Glomerular endothelial cell (primary cell): Measurements from ENCODE around the gene UCN. TPM values are rescaled to one million over a fixed set of nuclear protein-coding genes. Genes with fewer than 3 reads are reported as not detected.

Experiments used
- DNase-seq: peaks from one replicate; pipeline ENCODE4 v3.0.0-alpha.2; 2011; ENCODE audit warnings: low read depth, low spot score; ENCODE audit errors: extremely low read depth
- total RNA-seq: library from RNA; depleted of rRNA; stranded (reverse); fragments of >200 nt; gene quantifications from 2 replicates; pipeline ENCODE4 v1.2.3, GENCODE V29; 2015

UCN gene
- total RNA-seq, 1 donor from 2014 or later, result 1.4 TPM

- no peak for DNase-seq
These were observed 45.6 kb downstream of the UCN start, which contains the start of gene SLC30A3 for GRCh38 chr2:27262379-27263286. SLC30A3 (minus strand) TSS chr2:27263047; CDS start chr2:27262906, 141 bp downstream.

- DNase-seq, result no peak
These were observed 46.3 kb downstream of the UCN start for GRCh38 chr2:27261926-27262298.

GRCh38 chr2:27261241-27261925, 46.9 kb downstream of the UCN start:
- no peak for DNase-seq

GRCh38 chr2:27258051-27258450, 50.2 kb downstream of the UCN start:
- DNase-seq, result no peak

Other genes with a start within 250 kb of the UCN start
- 346 and 478 TPM in 2 replicates for gene OST4, start 236.8 kb downstream of the UCN start, total RNA-seq
- 3.5 and 7.3 TPM in 2 replicates for gene EMILIN1, start 229.8 kb downstream of the UCN start, total RNA-seq
- 0.58 and 3.1 TPM in 2 replicates for gene KHK, start 221.7 kb downstream of the UCN start, total RNA-seq
- 0.87 and 3.4 TPM in 2 replicates for gene CGREF1, start 189.3 kb downstream of the UCN start, total RNA-seq
- gene ABHD1, start 184.6 kb downstream of the UCN start, total RNA-seq, result not detected in 2 replicates
- gene PREB, start 173.8 kb downstream of the UCN start, total RNA-seq, result 53.2 and 66.4 TPM in 2 replicates
- not detected in 2 replicates for gene PRR30, start 169.0 kb downstream of the UCN start, total RNA-seq
- gene TCF23, start 159.4 kb downstream of the UCN start, total RNA-seq, result not detected in 2 replicates
- 106 and 748 TPM in 2 replicates for gene ATRAID, start 96.4 kb downstream of the UCN start, total RNA-seq
- gene SLC5A6, start 96.2 kb downstream of the UCN start, total RNA-seq, result 19.0 and 24.6 TPM in 2 replicates
- 41.1 and 56.5 TPM in 2 replicates for gene CAD, start 91.1 kb downstream of the UCN start, total RNA-seq
- 5.9 and 6.5 TPM in 2 replicates for gene SLC30A3, start 45.4 kb downstream of the UCN start, total RNA-seq
- gene DNAJC5G, start 33.0 kb downstream of the UCN start, total RNA-seq, result 0.47 TPM in 1 of 2 replicates, not detected in the other
- 0.12 TPM in 1 of 2 replicates, not detected in the other for gene TRIM54, start 26.0 kb downstream of the UCN start, total RNA-seq
- gene MPV17, start 14.7 kb upstream of the UCN start, total RNA-seq, result 103 and 117 TPM in 2 replicates
- gene GTF3C2, start 48.3 kb upstream of the UCN start, total RNA-seq, result 41.4 and 43.8 TPM in 2 replicates
- gene EIF2B4, start 61.9 kb upstream of the UCN start, total RNA-seq, result 44.4 and 53.2 TPM in 2 replicates
- gene SNX17, start 62.2 kb upstream of the UCN start, total RNA-seq, result 86.8 and 108 TPM in 2 replicates
- 10.0 and 10.7 TPM in 2 replicates for gene ZNF513, start 72.3 kb upstream of the UCN start, total RNA-seq
- 91.9 and 98.8 TPM in 2 replicates for gene PPM1G, start 101.1 kb upstream of the UCN start, total RNA-seq
- gene NRBP1, start 120.2 kb upstream of the UCN start, total RNA-seq, result 117 and 130 TPM in 2 replicates
- gene KRTCAP3, start 133.9 kb upstream of the UCN start, total RNA-seq, result not detected in 2 replicates
- gene IFT172, start 181.3 kb upstream of the UCN start, total RNA-seq, result 13.9 and 26.8 TPM in 2 replicates
- 27.5 and 34.3 TPM in 2 replicates for gene FNDC4, start 186.8 kb upstream of the UCN start, total RNA-seq
- gene GCKR, start 188.4 kb upstream of the UCN start, total RNA-seq, result 0.88 and 1.8 TPM in 2 replicates